ENCODE data around the gene C1QB. TPM values are rescaled to one million over a fixed set of nuclear protein-coding genes. Genes with fewer than 3 reads are reported as not detected.

Gene C1QB
- total RNA-seq, 1 donor from 2014 or later: not detected

- TF ChIP-seq CTCF (IDR thresholded peaks at IDR 0.05): no peak
- no peak overlapping the region for H3K4me3 Mint-ChIP-seq (ENCODE audit: unreplicated experiment)
- no peak overlapping the region for H3K27ac Mint-ChIP-seq (ENCODE audit: unreplicated experiment)
- no peaks in the 10 kb centered on the region for H3K36me3 Mint-ChIP-seq (ENCODE audit: unreplicated experiment)
- H3K27me3 Mint-ChIP-seq (ENCODE audit: unreplicated experiment): peaks cover 45% of the 10 kb centered on the region
- no peaks in the 10 kb centered on the region for H3K4me1 Mint-ChIP-seq (ENCODE audit: unreplicated experiment)
- no peak for DNase-seq (ENCODE audit: extremely low spot score, unreplicated experiment)
- no peaks in the 10 kb centered on the region for H3K9me3 Mint-ChIP-seq (ENCODE audit: unreplicated experiment)
Observed at GRCh38 chr1:22616571-22616970, 36.5 kb upstream of the C1QB start.

DNA sequence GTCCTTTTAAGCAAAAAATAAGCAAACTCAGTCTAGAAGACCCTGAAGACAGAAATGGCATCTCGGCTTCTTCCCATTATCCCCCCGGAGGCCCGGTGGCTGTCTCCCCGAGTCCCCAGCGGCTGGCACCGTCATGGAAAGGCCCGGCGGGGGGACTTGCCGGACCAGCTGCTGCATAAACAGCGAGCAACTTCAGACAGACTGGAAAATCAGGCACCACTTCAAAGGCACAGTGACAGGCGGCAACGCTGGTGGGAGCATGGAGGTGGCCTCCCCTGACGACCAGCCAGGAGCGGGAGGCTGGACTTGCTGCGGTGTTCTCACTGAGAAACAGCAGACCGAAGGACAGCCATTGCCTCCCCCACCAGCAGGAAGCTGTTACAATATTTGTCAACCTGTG, 35.0 kb upstream of the C1QB start:
- Mint-ChIP-seq H3K4me1 (ENCODE audit: unreplicated experiment) (no peaks in the 10 kb centered on the region), H3K4me3 (ENCODE audit: unreplicated experiment) (no peak overlapping the region), H3K27ac (ENCODE audit: unreplicated experiment) (no peak overlapping the region), H3K9me3 (ENCODE audit: unreplicated experiment) (no peaks in the 10 kb centered on the region), H3K27me3 (ENCODE audit: unreplicated experiment) (peaks cover 48% of the 10 kb centered on the region), H3K36me3 (ENCODE audit: unreplicated experiment) (no peaks in the 10 kb centered on the region)
- TF ChIP-seq CTCF (IDR thresholded peaks at IDR 0.05): no peak
- no peak for DNase-seq (ENCODE audit: extremely low spot score, unreplicated experiment)

GRCh38 chr1:22619252-22619651, 33.8 kb upstream of the C1QB start:
- Mint-ChIP-seq H3K27me3 (ENCODE audit: unreplicated experiment) (peaks cover 45% of the 10 kb centered on the region), H3K4me1 (ENCODE audit: unreplicated experiment) (no peaks in the 10 kb centered on the region), H3K36me3 (ENCODE audit: unreplicated experiment) (no peaks in the 10 kb centered on the region)

GRCh38 chr1:22619798-22620197, 33.2 kb upstream of the C1QB start:
- Mint-ChIP-seq H3K4me3 (ENCODE audit: unreplicated experiment) (no peak overlapping the region), H3K27me3 (ENCODE audit: unreplicated experiment) (peaks cover 42% of the 10 kb centered on the region)
- TF ChIP-seq CTCF (IDR thresholded peaks at IDR 0.05): no peak

More at GRCh38 chr1:22619252-22619651, 33.8 kb upstream of the C1QB start:
- Mint-ChIP-seq H3K27ac (ENCODE audit: unreplicated experiment) (no peak overlapping the region), H3K9me3 (ENCODE audit: unreplicated experiment) (no peaks in the 10 kb centered on the region), H3K4me3 (ENCODE audit: unreplicated experiment) (no peak overlapping the region)
- TF ChIP-seq CTCF (IDR thresholded peaks at IDR 0.05): no peak
- no peak for DNase-seq (ENCODE audit: extremely low spot score, unreplicated experiment)

DNA sequence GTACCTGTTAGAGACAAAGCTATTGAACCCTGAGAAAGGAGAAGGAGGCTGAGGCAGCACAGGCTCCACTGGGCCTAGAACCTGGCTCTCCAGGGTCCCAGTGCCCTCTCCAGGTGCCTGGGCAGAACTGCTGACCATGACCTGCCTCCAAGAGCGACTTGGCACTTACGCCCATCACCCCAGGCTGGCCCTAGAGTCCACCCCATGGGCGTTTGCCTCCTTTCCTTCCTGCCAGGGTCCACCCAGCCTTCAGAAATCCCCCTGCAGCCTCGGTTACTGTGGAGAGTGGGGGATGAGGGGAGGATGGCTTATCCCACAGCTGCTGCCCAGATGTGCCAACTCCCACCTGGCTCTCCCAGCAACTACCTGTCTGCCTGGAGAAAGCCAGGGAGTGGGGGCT, 31.3 kb upstream of the C1QB start:
- Mint-ChIP-seq H3K9me3 (ENCODE audit: unreplicated experiment) (no peaks in the 10 kb centered on the region), H3K27ac (ENCODE audit: unreplicated experiment) (no peak overlapping the region), H3K4me1 (ENCODE audit: unreplicated experiment) (no peaks in the 10 kb centered on the region), H3K4me3 (ENCODE audit: unreplicated experiment) (no peak overlapping the region), H3K27me3 (ENCODE audit: unreplicated experiment) (peaks cover 40% of the 10 kb centered on the region), H3K36me3 (ENCODE audit: unreplicated experiment) (no peaks in the 10 kb centered on the region)
- TF ChIP-seq CTCF (IDR thresholded peaks at IDR 0.05): no peak
- no peak for DNase-seq (ENCODE audit: extremely low spot score, unreplicated experiment)

More at GRCh38 chr1:22619798-22620197, 33.2 kb upstream of the C1QB start:
- Mint-ChIP-seq H3K9me3 (ENCODE audit: unreplicated experiment) (no peaks in the 10 kb centered on the region), H3K27ac (ENCODE audit: unreplicated experiment) (no peak overlapping the region), H3K36me3 (ENCODE audit: unreplicated experiment) (no peaks in the 10 kb centered on the region), H3K4me1 (ENCODE audit: unreplicated experiment) (no peaks in the 10 kb centered on the region)
- no peak for DNase-seq (ENCODE audit: extremely low spot score, unreplicated experiment)

Measured in osteocyte (in vitro differentiated cells).